ENCODE data around the gene MTMR1.

DNA sequence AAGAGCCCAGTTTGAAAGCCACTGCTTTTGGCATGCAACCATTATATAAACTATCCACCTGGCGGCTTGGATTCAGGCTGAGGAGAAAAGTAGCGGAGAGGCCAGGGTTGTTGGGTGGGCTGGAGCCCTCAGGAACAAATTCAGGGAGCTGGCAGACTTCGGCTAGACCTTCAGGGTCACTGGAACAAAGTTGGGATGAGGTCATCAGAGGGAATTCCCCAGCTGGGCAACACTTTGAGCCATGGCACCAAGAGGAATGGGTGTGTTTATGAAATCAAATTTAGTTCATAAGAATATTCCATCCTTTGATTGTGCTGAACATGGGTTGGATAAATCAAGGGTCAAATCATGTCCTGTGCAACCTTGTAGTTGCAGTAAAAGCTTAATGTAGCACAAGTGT, 22.0 kb downstream of the MTMR1 start:
- TF ChIP-seq, protein P1, sequence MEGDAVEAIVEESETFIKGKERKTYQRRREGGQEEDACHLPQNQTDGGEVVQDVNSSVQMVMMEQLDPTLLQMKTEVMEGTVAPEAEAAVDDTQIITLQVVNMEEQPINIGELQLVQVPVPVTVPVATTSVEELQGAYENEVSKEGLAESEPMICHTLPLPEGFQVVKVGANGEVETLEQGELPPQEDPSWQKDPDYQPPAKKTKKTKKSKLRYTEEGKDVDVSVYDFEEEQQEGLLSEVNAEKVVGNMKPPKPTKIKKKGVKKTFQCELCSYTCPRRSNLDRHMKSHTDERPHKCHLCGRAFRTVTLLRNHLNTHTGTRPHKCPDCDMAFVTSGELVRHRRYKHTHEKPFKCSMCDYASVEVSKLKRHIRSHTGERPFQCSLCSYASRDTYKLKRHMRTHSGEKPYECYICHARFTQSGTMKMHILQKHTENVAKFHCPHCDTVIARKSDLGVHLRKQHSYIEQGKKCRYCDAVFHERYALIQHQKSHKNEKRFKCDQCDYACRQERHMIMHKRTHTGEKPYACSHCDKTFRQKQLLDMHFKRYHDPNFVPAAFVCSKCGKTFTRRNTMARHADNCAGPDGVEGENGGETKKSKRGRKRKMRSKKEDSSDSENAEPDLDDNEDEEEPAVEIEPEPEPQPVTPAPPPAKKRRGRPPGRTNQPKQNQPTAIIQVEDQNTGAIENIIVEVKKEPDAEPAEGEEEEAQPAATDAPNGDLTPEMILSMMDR (IDR thresholded peaks at IDR 0.05; ENCODE audit: poor library complexity): no peak
- TF ChIP-seq EZH2 (IDR thresholded peaks at IDR 0.05; ENCODE audit: borderline replicate concordance): no peak
- no peak for TF ChIP-seq EZH2phosphoT487 (IDR thresholded peaks at IDR 0.05; ENCODE audit: low read depth, severe bottlenecking, unreplicated experiment)
